Measurements from ENCODE around the gene KRTAP21-1. TPM values are rescaled to one million over a fixed set of nuclear protein-coding genes. Genes with fewer than 3 reads are reported as not detected.

The KRTAP21-1 gene
- total RNA-seq, 1 donor from 2014 or later: not detected

GRCh38 chr21:30713766-30714165, 41.5 kb downstream of the KRTAP21-1 start:
- TF ChIP-seq, protein P1, sequence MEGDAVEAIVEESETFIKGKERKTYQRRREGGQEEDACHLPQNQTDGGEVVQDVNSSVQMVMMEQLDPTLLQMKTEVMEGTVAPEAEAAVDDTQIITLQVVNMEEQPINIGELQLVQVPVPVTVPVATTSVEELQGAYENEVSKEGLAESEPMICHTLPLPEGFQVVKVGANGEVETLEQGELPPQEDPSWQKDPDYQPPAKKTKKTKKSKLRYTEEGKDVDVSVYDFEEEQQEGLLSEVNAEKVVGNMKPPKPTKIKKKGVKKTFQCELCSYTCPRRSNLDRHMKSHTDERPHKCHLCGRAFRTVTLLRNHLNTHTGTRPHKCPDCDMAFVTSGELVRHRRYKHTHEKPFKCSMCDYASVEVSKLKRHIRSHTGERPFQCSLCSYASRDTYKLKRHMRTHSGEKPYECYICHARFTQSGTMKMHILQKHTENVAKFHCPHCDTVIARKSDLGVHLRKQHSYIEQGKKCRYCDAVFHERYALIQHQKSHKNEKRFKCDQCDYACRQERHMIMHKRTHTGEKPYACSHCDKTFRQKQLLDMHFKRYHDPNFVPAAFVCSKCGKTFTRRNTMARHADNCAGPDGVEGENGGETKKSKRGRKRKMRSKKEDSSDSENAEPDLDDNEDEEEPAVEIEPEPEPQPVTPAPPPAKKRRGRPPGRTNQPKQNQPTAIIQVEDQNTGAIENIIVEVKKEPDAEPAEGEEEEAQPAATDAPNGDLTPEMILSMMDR (IDR thresholded peaks at IDR 0.05): no peak
- no peak overlapping the region for H3K27ac ChIP-seq
- H3K27me3 ChIP-seq: no peaks in the 10 kb centered on the region
- H3K9me3 ChIP-seq: no peaks in the 10 kb centered on the region
- intact Hi-C loops (cut with DNase I): no loop called here
- no peak for DNase-seq (ENCODE audit: low spot score in 2 of 2)
- no peak overlapping the region for H3K4me3 ChIP-seq
- no peaks in the 10 kb centered on the region for H3K4me1 ChIP-seq
- H3K36me3 ChIP-seq: no peaks in the 10 kb centered on the region

GRCh38 chr21:30710499-30710898, 44.7 kb downstream of the KRTAP21-1 start:
- TF ChIP-seq, protein P1 (IDR thresholded peaks at IDR 0.05): no peak
- no peaks in the 10 kb centered on the region for H3K27me3 ChIP-seq
- DNase-seq (ENCODE audit: low spot score in 2 of 2): no peak
- no peaks in the 10 kb centered on the region for H3K4me1 ChIP-seq
- H3K27ac ChIP-seq: no peak overlapping the region
- H3K9me3 ChIP-seq: no peaks in the 10 kb centered on the region
- intact Hi-C loops (cut with DNase I): no loop called here
- no peaks in the 10 kb centered on the region for H3K36me3 ChIP-seq
- H3K4me3 ChIP-seq: no peak overlapping the region

DNA sequence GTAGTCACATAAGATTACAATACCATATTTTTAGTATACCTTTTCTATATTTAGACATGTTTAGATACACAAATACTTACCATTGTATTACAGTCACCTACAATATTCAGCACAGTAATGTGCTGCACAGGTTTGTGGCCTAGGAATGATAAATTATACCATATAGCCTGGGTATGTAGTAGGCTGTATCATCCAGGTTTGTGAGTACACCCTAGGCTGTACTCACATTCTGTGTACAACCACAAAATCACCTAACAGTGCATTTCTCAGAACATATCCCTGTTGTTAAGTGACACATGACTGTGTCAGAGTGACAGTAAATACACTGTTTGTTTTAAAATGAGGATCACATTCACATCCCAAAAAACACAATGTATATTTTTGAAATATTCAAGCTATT, 47.8 kb downstream of the KRTAP21-1 start:
- no peak for DNase-seq (ENCODE audit: low spot score in 2 of 2)
- no peaks in the 10 kb centered on the region for H3K9me3 ChIP-seq
- intact Hi-C loops (cut with DNase I): no loop called here

More for the DNA sequence above, 47.8 kb downstream of the KRTAP21-1 start:
- H3K4me3 ChIP-seq: no peak overlapping the region
- no peak overlapping the region for H3K27ac ChIP-seq
- H3K4me1 ChIP-seq: no peaks in the 10 kb centered on the region
- H3K27me3 ChIP-seq: no peaks in the 10 kb centered on the region
- TF ChIP-seq, protein P1 (IDR thresholded peaks at IDR 0.05): no peak
- no peaks in the 10 kb centered on the region for H3K36me3 ChIP-seq

Other genes with a start within 250 kb of the KRTAP21-1 start
- gene KRTAP19-6, start 213.6 kb downstream of the KRTAP21-1 start, total RNA-seq: not detected
- gene KRTAP19-7, start 194.1 kb downstream of the KRTAP21-1 start, total RNA-seq: not detected
- gene KRTAP22-2, start 165.0 kb downstream of the KRTAP21-1 start, total RNA-seq: not detected
- gene KRTAP6-3, start 163.0 kb downstream of the KRTAP21-1 start, total RNA-seq: not detected
- gene KRTAP6-2, start 156.5 kb downstream of the KRTAP21-1 start, total RNA-seq: not detected
- not detected for gene KRTAP22-1, start 154.3 kb downstream of the KRTAP21-1 start, total RNA-seq
- gene KRTAP6-1, start 141.5 kb downstream of the KRTAP21-1 start, total RNA-seq: not detected
- gene KRTAP20-1, start 139.0 kb downstream of the KRTAP21-1 start, total RNA-seq: not detected
- not detected for gene KRTAP20-4, start 134.8 kb downstream of the KRTAP21-1 start, total RNA-seq
- not detected for gene KRTAP20-2, start 120.2 kb downstream of the KRTAP21-1 start, total RNA-seq
- not detected for gene KRTAP20-3, start 112.6 kb downstream of the KRTAP21-1 start, total RNA-seq
- not detected for gene KRTAP21-3, start 36.7 kb downstream of the KRTAP21-1 start, total RNA-seq
- not detected for gene KRTAP21-2, start 8.2 kb downstream of the KRTAP21-1 start, total RNA-seq
- not detected for gene KRTAP8-1, start 57.8 kb upstream of the KRTAP21-1 start, total RNA-seq
- gene KRTAP7-1, start 74.3 kb upstream of the KRTAP21-1 start, total RNA-seq: not detected
- not detected for gene KRTAP11-1, start 126.2 kb upstream of the KRTAP21-1 start, total RNA-seq